CD4-positive, alpha-beta T cell (primary cell): ENCODE measurements around the gene UBP1. TPM values are rescaled to one million over a fixed set of nuclear protein-coding genes. Genes with fewer than 3 reads are reported as not detected.

ENCODE experiments used
- ATAC-seq: fragments of 200-7000 bp; cut with Tn5 transposase; one replicate; pipeline ENCODE4 v1.10.0; 2022; ENCODE audit warnings: mild to moderate bottlenecking; ENCODE audit not compliant: poor library complexity
- CTCF ChIA-PET: fragments of 350-600 bp; sonication (Branson Sonifier 250); formaldehyde crosslinking; loops from one replicate; lab custom pipeline; 2021; ENCODE audit warnings: antibody characterized with exemption, inconsistent platforms; lab: Charles Lee
- POLR2A ChIA-PET: fragments of 350-600 bp; sonication (Branson Sonifier 250); formaldehyde crosslinking; loops from one replicate; lab custom pipeline; 2021; ENCODE audit warnings: antibody characterized with exemption, inconsistent platforms; lab: Charles Lee
- DNase-seq, 14 experiments: peaks; one replicate each; pipeline ENCODE4 v3.0.0-alpha.2; 2013 to 2020; ENCODE audit warnings: mixed read lengths in 2 of 14
- H3K27ac ChIP-seq, 2 donors: one replicate each; pipeline versions ENCODE4 v1.5.1 to v1.7.0; 2013; ENCODE audit warnings: low read length in 2 of 2, low read depth in 1 of 2, mild to moderate bottlenecking in 1 of 2
- H3K27me3 ChIP-seq, 2 experiments: 1 replicate in 1 of 2; 2 replicates in 1 of 2; pipeline versions ENCODE4 v1.6.1 to v1.7.0; 2013; ENCODE audit warnings: low read length in 2 of 2, control low read depth in 1 of 2, mild to moderate bottlenecking in 1 of 2, moderate library complexity in 1 of 2; ENCODE audit not compliant: insufficient read depth in 2 of 2, control insufficient read depth in 1 of 2
- H3K36me3 ChIP-seq: one replicate; pipeline ENCODE4 v1.6.1; 2013; ENCODE audit warnings: low read length, control low read depth; ENCODE audit not compliant: insufficient read depth
- H3K4me1 ChIP-seq: one replicate; pipeline ENCODE4 v1.6.1; 2013; ENCODE audit warnings: low read length, control low read depth; ENCODE audit not compliant: insufficient read depth
- H3K4me3 ChIP-seq: one replicate; pipeline ENCODE4 v1.5.1; 2013; ENCODE audit warnings: mild to moderate bottlenecking, low read length, moderate library complexity
- H3K9me3 ChIP-seq, 2 experiments: 1 replicate in 1 of 2; 2 replicates in 1 of 2; pipeline versions ENCODE4 v1.6.1 to v1.7.0; 2013; ENCODE audit warnings: low read length in 2 of 2, mild to moderate bottlenecking in 2 of 2, control low read depth in 1 of 2, moderate library complexity in 1 of 2; ENCODE audit not compliant: control insufficient read depth in 1 of 2, insufficient read depth in 1 of 2
- H3K27ac Mint-ChIP-seq: one replicate; pipeline ENCODE4 v1.8.0; 2020; ENCODE audit warnings: mixed read lengths
- H3K27me3 Mint-ChIP-seq: one replicate; pipeline ENCODE4 v1.8.0; 2021; ENCODE audit warnings: mixed read lengths
- H3K36me3 Mint-ChIP-seq: one replicate; pipeline ENCODE4 v1.8.0; 2021; ENCODE audit warnings: low read depth, mixed read lengths
- H3K4me1 Mint-ChIP-seq: one replicate; pipeline ENCODE4 v1.8.0; 2021; ENCODE audit warnings: low read depth, mixed read lengths
- H3K4me3 Mint-ChIP-seq: one replicate; pipeline ENCODE4 v1.8.0; 2020; ENCODE audit warnings: mild to moderate bottlenecking, mixed read lengths
- H3K9me3 Mint-ChIP-seq: one replicate; pipeline ENCODE4 v1.8.0; 2020; ENCODE audit warnings: mixed read lengths
- CTCF ChIP-seq: fragments of 200-600 bp; IDR thresholded peaks from one replicate; pipeline ENCODE4 v1.8.0; 2022; ENCODE audit warnings: antibody characterized with exemption, mild to moderate bottlenecking
- intact Hi-C, 2 experiments: fragments of 100-400 bp; cut with DNase I in 1 of 2; cut with micrococcal nuclease in 1 of 2; formaldehyde crosslinking; loops; one replicate each; pipeline versions ENCODE4 v1.15.1 to v1.9.0; 2023 to 2025; cut with DNase I, micrococcal nuclease
- total RNA-seq, 174 experiments: library from RNA in 2 of 174; stranded (reverse) in 2 of 174; gene quantifications; one replicate each; pipeline ENCODE4 v1.2.3 and lab custom pipeline; 2021 to 2026

Gene UBP1
- total RNA-seq, 2 experiments from 2014 or later, result 59.5 to 61.6 TPM

GRCh38 chr3:33383951-33384350, 56.3 kb downstream of the UBP1 start:
- H3K36me3 ChIP-seq, result peaks cover 15% of the 10 kb centered on the region
- H3K4me3 ChIP-seq, result no peak overlapping the region
- Mint-ChIP-seq H3K9me3 (no peaks in the 10 kb centered on the region), H3K27ac (no peak overlapping the region), H3K4me1 (peaks cover 19% of the 10 kb centered on the region), H3K36me3 (peaks cover 33% of the 10 kb centered on the region), H3K27me3 (no peaks in the 10 kb centered on the region), H3K4me3 (no peak overlapping the region)
- DNase-seq (no peak), ATAC-seq (no peak)
- no peak for TF ChIP-seq CTCF
- no peaks in the 10 kb centered on the region for H3K27me3 ChIP-seq
- POLR2A ChIA-PET, result interaction anchor here (1.5 kb wide), 1 partner anchor 57 kb away, joined by 3 read pairs; no protein-coding TSS in a partner anchor
- no peaks in the 10 kb centered on the region for H3K9me3 ChIP-seq
- intact Hi-C loops, result no loop called here
- no peak overlapping the region for H3K27ac ChIP-seq
- no peaks in the 10 kb centered on the region for H3K4me1 ChIP-seq
- CTCF ChIA-PET, result no interaction called here

GRCh38 chr3:33380653-33381052, 59.6 kb downstream of the UBP1 start:
- Mint-ChIP-seq H3K4me1 (peaks cover 7% of the 10 kb centered on the region), H3K27me3 (no peaks in the 10 kb centered on the region), H3K27ac (no peak overlapping the region), H3K9me3 (no peaks in the 10 kb centered on the region), H3K4me3 (no peak overlapping the region), H3K36me3 (peaks cover 4% of the 10 kb centered on the region)
- H3K36me3 ChIP-seq, result no peaks in the 10 kb centered on the region
- DNase-seq (no peak), ATAC-seq (no peak)
- no peak overlapping the region for H3K27ac ChIP-seq
- intact Hi-C loops, result no loop called here
- H3K9me3 ChIP-seq, result no peaks in the 10 kb centered on the region
- H3K4me1 ChIP-seq, result no peaks in the 10 kb centered on the region
- CTCF ChIA-PET, result no interaction called here
- H3K27me3 ChIP-seq, result no peaks in the 10 kb centered on the region
- TF ChIP-seq CTCF, result no peak
- H3K4me3 ChIP-seq, result no peak overlapping the region
- POLR2A ChIA-PET, result no interaction called here

- ChIA-PET POLR2A (no interaction called here), CTCF (no interaction called here)
- Histone ChIP-seq H3K4me3 (no peak overlapping the region), H3K36me3 (no peaks in the 10 kb centered on the region), H3K27me3 (no peaks in the 10 kb centered on the region), H3K4me1 (peaks cover under 1% of the 10 kb centered on the region), H3K9me3 (no peaks in the 10 kb centered on the region), H3K27ac (no peak overlapping the region)
- Mint-ChIP-seq H3K4me1 (peaks cover 2% of the 10 kb centered on the region), H3K36me3 (no peaks in the 10 kb centered on the region), H3K9me3 (no peaks in the 10 kb centered on the region), H3K27ac (no peak overlapping the region), H3K27me3 (peaks cover 2% of the 10 kb centered on the region), H3K4me3 (no peak overlapping the region)
- no peak for TF ChIP-seq CTCF
- intact Hi-C loops, result loop anchor here in 1 of 2 experiments (10.0 kb wide), 2 partner anchors 337 to 643 kb away; partner anchors contain the start of gene CLASP2
- ATAC-seq (no peak), DNase-seq (no peak)
Observed at GRCh38 chr3:33377931-33378330, 62.3 kb downstream of the UBP1 start.
